ENCODE data around the gene KIAA0825. TPM values are rescaled to one million over a fixed set of nuclear protein-coding genes. Genes with fewer than 3 reads are reported as not detected.

Gene KIAA0825
- polyA plus RNA-seq, 1 of the 3 experiments (the other 2 are of a cell fraction) = 0.61 TPM

DNA sequence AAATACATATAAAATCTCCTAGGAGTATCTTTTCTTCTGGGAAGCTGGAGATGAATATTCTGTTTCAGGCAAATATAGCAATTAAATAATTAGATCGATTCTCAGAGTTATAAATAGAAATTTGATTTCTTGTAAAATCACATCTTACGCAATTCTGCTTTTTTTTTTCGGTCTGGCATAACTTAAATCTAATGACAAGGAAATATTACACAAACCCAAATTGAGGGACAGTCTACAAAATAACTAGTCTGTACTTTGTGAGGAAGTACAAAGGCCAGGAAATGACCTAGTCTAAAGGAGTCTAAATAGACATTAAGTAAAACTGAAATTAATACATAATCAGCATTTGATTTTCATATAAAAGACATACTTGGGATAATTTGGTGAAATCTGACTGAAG is 133.3 kb downstream of the KIAA0825 start:
- POLR2A ChIA-PET = no interaction called here
- Histone ChIP-seq H3K27ac (ENCODE audit: low read depth in 2 of 2, low read length in 1 of 2) (no peak overlapping the region), H3K4me3 (ENCODE audit: low read depth in 2 of 2, low read length in 1 of 2) (no peak overlapping the region), H3K4me2 (no peak overlapping the region), H3K9ac (no peak overlapping the region), H3K9me3 (no peaks in the 10 kb centered on the region), H3K79me2 (ENCODE audit: insufficient read depth) (no peaks in the 10 kb centered on the region), H3K36me3 (replicated peaks in 1 of 2; ENCODE audit: control insufficient read depth in 1 of 2, insufficient read depth in 2 of 2, low read length in 1 of 2) (no peaks in the 10 kb centered on the region), H2AFZ (ENCODE audit: low read depth) (no peak overlapping the region), H3F3A (replicated peaks; ENCODE audit: insufficient read depth) (no peaks in the 10 kb centered on the region), H3K4me1 (ENCODE audit: control insufficient read depth in 1 of 2, insufficient read depth in 2 of 2, low read depth in 1 of 2, low read length in 1 of 2) (no peaks in the 10 kb centered on the region), H3K9me2 (no peaks in the 10 kb centered on the region), H4K20me1 (ENCODE audit: insufficient read depth) (no peaks in the 10 kb centered on the region), H3K27me3 (ENCODE audit: insufficient read depth) (no peaks in the 10 kb centered on the region)
- 72% methylated on average over 3 of the region's 3 CpGs for WGBS (ENCODE audit: low lambda C conversion rate)
- DNase-seq = no peak
- no peak for TF ChIP-seq RFX5 (IDR thresholded peaks at IDR 0.05; ENCODE audit: low read length)
- TF ChIP-seq NRF1 (IDR thresholded peaks at IDR 0.05; ENCODE audit: low read depth, low read length) = no peak
- no peak for TF ChIP-seq EZH2phosphoT487 (IDR thresholded peaks at IDR 0.05; ENCODE audit: borderline replicate concordance, low read depth)
- TF ChIP-seq, protein P1, sequence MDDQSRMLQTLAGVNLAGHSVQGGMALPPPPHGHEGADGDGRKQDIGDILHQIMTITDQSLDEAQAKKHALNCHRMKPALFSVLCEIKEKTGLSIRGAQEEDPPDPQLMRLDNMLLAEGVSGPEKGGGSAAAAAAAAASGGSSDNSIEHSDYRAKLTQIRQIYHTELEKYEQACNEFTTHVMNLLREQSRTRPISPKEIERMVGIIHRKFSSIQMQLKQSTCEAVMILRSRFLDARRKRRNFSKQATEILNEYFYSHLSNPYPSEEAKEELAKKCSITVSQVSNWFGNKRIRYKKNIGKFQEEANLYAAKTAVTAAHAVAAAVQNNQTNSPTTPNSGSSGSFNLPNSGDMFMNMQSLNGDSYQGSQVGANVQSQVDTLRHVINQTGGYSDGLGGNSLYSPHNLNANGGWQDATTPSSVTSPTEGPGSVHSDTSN (IDR thresholded peaks at IDR 0.05) = no peak
- TF ChIP-seq FOXJ3 (CRISPR knock-in tag; IDR thresholded peaks at IDR 0.05) = no peak
- CTCF ChIA-PET = no interaction called here

DNA sequence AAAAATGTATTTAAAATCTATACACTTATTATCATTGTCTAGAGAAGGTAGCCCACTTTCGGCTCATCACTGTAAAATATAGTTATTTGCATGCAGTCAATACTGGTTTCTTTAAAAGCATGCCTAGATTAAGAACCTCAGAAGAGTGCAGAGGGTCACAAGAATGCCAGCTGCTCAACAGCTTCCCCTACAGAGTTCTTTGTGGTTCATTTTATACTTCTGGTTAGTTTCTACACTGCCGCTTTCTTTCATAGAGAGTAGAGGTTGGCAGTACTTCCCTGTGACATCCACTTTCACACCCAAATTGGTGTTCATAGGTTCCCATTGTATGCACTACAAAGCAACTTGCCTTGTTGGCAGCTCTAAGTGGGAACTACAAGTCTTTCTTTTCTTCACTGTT is 137.3 kb downstream of the KIAA0825 start:
- Histone ChIP-seq H3K27me3 (ENCODE audit: insufficient read depth) (no peaks in the 10 kb centered on the region), H3K36me3 (replicated peaks in 1 of 2; ENCODE audit: control insufficient read depth in 1 of 2, insufficient read depth in 2 of 2, low read length in 1 of 2) (peaks cover 0 to 6% of the 10 kb centered on the region in 2 experiments), H3F3A (replicated peaks; ENCODE audit: insufficient read depth) (no peaks in the 10 kb centered on the region), H3K4me1 (ENCODE audit: control insufficient read depth in 1 of 2, insufficient read depth in 2 of 2, low read depth in 1 of 2, low read length in 1 of 2) (no peaks in the 10 kb centered on the region), H3K27ac (ENCODE audit: low read depth in 2 of 2, low read length in 1 of 2) (no peak overlapping the region), H3K9me2 (no peaks in the 10 kb centered on the region), H2AFZ (ENCODE audit: low read depth) (no peak overlapping the region), H3K9me3 (no peaks in the 10 kb centered on the region), H3K79me2 (ENCODE audit: insufficient read depth) (no peaks in the 10 kb centered on the region), H3K9ac (no peak overlapping the region), H4K20me1 (ENCODE audit: insufficient read depth) (no peaks in the 10 kb centered on the region), H3K4me2 (no peak overlapping the region), H3K4me3 (ENCODE audit: low read depth in 2 of 2, low read length in 1 of 2) (no peak overlapping the region)
- no peak for DNase-seq
- ChIA-PET POLR2A (no interaction called here), CTCF (interaction anchor here (0.6 to 1.8 kb wide), 3 partner anchors 12 to 394 kb away, joined by 3 to 5 read pairs (median 3); no protein-coding TSS in a partner anchor)
- WGBS (ENCODE audit: low lambda C conversion rate) = 94% methylated on average over 2 of the region's 2 CpGs
- no peak for TF ChIP-seq FOXM1 (IDR thresholded peaks at IDR 0.05; ENCODE audit: low read depth)
- TF ChIP-seq REST (IDR thresholded peaks at IDR 0.05; ENCODE audit: low read depth, low read length) = no peak
- no peak for TF ChIP-seq RXRA (IDR thresholded peaks at IDR 0.05; ENCODE audit: borderline replicate concordance, low read depth)
- no peak for TF ChIP-seq FOSL2 (IDR thresholded peaks at IDR 0.05; ENCODE audit: borderline replicate concordance, low read depth)
- TF ChIP-seq YY1 (IDR thresholded peaks at IDR 0.05; ENCODE audit: low read depth) = no peak
- TF ChIP-seq USF2 (IDR thresholded peaks at IDR 0.05; ENCODE audit: borderline replicate concordance, low read depth, low read length) = no peak
- no peak for TF ChIP-seq TAF1 (IDR thresholded peaks at IDR 0.05; ENCODE audit: borderline replicate concordance, low read depth, low read length)
- TF ChIP-seq RAD21 (IDR thresholded peaks at IDR 0.05; ENCODE audit: low read length) = no peak
- TF ChIP-seq, protein P2, sequence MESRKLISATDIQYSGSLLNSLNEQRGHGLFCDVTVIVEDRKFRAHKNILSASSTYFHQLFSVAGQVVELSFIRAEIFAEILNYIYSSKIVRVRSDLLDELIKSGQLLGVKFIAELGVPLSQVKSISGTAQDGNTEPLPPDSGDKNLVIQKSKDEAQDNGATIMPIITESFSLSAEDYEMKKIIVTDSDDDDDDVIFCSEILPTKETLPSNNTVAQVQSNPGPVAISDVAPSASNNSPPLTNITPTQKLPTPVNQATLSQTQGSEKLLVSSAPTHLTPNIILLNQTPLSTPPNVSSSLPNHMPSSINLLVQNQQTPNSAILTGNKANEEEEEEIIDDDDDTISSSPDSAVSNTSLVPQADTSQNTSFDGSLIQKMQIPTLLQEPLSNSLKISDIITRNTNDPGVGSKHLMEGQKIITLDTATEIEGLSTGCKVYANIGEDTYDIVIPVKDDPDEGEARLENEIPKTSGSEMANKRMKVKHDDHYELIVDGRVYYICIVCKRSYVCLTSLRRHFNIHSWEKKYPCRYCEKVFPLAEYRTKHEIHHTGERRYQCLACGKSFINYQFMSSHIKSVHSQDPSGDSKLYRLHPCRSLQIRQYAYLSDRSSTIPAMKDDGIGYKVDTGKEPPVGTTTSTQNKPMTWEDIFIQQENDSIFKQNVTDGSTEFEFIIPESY (IDR thresholded peaks at IDR 0.05; ENCODE audit: borderline replicate concordance, low read depth) = no peak
- TF ChIP-seq, protein P3, sequence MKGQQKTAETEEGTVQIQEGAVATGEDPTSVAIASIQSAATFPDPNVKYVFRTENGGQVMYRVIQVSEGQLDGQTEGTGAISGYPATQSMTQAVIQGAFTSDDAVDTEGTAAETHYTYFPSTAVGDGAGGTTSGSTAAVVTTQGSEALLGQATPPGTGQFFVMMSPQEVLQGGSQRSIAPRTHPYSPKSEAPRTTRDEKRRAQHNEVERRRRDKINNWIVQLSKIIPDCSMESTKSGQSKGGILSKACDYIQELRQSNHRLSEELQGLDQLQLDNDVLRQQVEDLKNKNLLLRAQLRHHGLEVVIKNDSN (IDR thresholded peaks at IDR 0.05; ENCODE audit: borderline replicate concordance, low read depth) = no peak
- TF ChIP-seq TEAD4 (IDR thresholded peaks at IDR 0.05; ENCODE audit: borderline replicate concordance, insufficient read depth) = no peak
